ENCODE measurements around the gene N4BP3. TPM values are rescaled to one million over a fixed set of nuclear protein-coding genes. Genes with fewer than 3 reads are reported as not detected.
A peak's percentile ranks its signal among the peaks of the same experiment; 100 is the strongest.
"Not testable (repeated sequence)": the region's sequence is repeated elsewhere in the genome, so short reads cannot be mapped to it uniquely, and the experiment has no call there.

Gene N4BP3
- total and polyA plus RNA-seq, 7 donors, result 0.69 to 3.0 (median 1.4) TPM

DNA sequence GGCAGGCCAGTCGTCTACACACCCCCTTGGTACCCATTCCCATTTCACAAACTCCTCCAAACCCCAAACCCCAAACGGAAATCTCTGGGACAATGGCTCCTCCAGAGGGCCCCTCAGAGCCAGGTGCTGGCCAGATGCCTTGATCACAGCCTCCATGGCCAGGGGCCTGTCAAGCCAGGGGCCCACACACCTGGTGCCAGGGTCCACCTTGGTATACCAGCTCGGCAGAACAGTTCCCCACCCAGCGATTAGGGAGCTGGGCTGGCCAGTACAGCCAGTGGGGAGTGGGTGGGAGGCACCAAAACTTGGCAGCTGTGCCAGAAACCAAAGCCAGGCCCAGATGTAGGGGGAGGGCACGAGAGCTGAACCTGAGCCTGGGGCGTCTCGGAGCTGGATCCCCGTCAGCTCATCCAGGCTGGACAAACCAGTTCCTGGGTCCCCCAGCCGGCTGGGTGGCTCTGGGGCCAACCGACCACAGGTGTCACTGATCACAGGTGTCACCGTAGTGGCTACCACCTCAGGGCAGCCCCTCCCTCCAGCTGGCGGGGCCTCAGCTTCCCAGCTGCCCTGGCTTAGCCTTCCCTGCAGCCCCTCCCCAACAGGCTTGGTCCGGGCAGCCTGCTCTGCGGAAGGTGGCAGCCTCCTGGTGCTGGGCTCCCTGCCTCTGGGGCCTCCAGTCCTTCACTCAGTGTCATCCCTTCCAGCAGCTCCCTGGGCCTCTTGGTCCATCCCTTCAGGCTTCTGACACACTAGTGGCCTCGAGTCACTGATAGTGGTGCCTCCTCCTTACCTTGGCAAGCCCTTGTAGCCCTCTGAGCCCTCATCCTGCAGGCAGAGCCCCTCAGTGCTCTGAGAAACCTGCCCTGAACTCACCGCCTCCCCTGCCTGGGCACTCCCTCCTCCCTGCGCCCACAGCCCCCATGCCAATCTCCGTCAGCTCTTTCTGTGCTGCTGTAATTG is 10.9 kb downstream of the N4BP3 start:
- H3K27me3 ChIP-seq, result no peaks in the 10 kb centered on the region
- intact Hi-C loops (cut with DNase I), result loop anchor here (5.0 kb wide), 2 partner anchors 38 to 47 kb away; no protein-coding TSS in a partner anchor
- no peaks in the 10 kb centered on the region for H3K36me3 ChIP-seq
- no peaks in the 10 kb centered on the region for H3K9me3 ChIP-seq
- no peak for DNase-seq
- H3K4me3 ChIP-seq, result no peak overlapping the region
- no peak overlapping the region for H3K27ac ChIP-seq
- H3K4me1 ChIP-seq, result peaks cover 0 to 36% (median 30%) of the 10 kb centered on the region in 4 donors
- TF ChIP-seq POLR2AphosphoS5 (IDR thresholded peaks at IDR 0.05), result no peak
- TF ChIP-seq, protein P1, sequence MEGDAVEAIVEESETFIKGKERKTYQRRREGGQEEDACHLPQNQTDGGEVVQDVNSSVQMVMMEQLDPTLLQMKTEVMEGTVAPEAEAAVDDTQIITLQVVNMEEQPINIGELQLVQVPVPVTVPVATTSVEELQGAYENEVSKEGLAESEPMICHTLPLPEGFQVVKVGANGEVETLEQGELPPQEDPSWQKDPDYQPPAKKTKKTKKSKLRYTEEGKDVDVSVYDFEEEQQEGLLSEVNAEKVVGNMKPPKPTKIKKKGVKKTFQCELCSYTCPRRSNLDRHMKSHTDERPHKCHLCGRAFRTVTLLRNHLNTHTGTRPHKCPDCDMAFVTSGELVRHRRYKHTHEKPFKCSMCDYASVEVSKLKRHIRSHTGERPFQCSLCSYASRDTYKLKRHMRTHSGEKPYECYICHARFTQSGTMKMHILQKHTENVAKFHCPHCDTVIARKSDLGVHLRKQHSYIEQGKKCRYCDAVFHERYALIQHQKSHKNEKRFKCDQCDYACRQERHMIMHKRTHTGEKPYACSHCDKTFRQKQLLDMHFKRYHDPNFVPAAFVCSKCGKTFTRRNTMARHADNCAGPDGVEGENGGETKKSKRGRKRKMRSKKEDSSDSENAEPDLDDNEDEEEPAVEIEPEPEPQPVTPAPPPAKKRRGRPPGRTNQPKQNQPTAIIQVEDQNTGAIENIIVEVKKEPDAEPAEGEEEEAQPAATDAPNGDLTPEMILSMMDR (IDR thresholded peaks at IDR 0.05), result no peak
- TF ChIP-seq POLR2A (IDR thresholded peaks at IDR 0.05), result no peak
- no peak for TF ChIP-seq EP300 (IDR thresholded peaks at IDR 0.05)
- WGBS, 2 donors, result 38 to 73% methylated on average over 18 of the region's 18 CpGs

DNA sequence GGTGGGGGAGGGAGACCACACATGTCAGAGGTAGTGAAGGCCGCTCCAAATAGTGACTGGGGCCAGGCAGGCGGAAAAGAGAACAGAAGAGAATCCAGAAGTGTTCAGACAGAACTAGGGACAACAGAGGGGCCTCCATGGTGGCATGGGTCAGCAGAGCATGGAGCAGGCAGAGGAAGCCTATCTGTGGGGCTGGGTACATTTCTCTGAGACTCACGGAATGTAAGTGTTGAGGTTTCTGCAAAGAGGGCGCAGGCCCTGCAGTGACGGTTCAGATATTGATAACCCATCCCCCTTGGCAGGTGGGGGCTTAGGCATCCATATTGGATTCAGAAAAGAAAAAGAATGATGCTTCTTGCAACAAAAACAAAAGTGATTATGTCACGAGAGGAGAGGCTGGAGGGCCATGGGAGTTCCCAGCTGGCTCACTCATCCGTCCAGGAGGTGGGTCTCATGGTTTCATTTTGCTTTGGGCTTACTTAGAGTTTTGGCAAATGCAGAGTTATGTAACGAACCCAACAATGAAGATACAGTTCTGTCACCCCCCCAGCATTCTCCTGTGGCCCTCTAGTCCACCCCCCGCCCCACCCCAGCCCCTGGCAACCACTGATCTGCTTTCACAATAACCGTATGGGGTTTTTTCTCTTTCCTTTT is 12.0 kb downstream of the N4BP3 start:
- no peaks in the 10 kb centered on the region for H3K36me3 ChIP-seq
- H3K9me3 ChIP-seq, result no peaks in the 10 kb centered on the region
- H3K27ac ChIP-seq, result no peak overlapping the region
- TF ChIP-seq EP300 (IDR thresholded peaks at IDR 0.05) (no peak), POLR2AphosphoS5 (IDR thresholded peaks at IDR 0.05) (no peak), POLR2A (IDR thresholded peaks at IDR 0.05) (no peak)
- TF ChIP-seq, protein P1 (IDR thresholded peaks at IDR 0.05), result no peak
- intact Hi-C loops (cut with DNase I), result no loop called here
- no peak for DNase-seq
- H3K4me3 ChIP-seq, result no peak overlapping the region
- no peaks in the 10 kb centered on the region for H3K27me3 ChIP-seq
- peaks cover 0 to 43% (median 34%) of the 10 kb centered on the region in 4 donors for H3K4me1 ChIP-seq
- WGBS, 2 donors, result 87 to 88% methylated on average over 10 of the region's 10 CpGs

DNA sequence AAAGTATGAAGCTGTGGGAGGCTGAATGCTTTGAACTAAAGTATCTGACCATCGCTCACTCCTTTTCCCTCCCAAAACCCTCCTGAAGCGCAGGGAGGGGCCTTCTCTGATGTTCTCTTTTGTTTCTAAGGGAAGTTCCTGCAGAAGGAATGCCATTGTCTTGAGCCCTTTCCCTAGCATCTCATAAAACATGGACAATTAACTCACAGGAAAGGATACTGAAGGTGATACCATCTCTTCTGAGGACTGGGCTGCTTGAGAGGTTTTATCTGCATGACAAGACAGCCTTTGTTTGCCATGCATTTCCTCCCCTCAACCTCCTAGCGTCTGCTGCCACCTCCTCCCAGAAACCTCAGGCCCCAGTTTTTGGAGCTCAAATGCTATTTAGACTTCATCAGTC is 13.2 kb downstream of the N4BP3 start:
- intact Hi-C loops (cut with DNase I), result no loop called here
- WGBS, 2 donors, result 82 to 87% methylated on average over 3 of the region's 3 CpGs
- Histone ChIP-seq H3K4me1 (peaks cover 0 to 37% (median 28%) of the 10 kb centered on the region in 4 donors), H3K27me3 (no peaks in the 10 kb centered on the region), H3K27ac (no peak overlapping the region), H3K4me3 (no peak overlapping the region), H3K9me3 (no peaks in the 10 kb centered on the region), H3K36me3 (no peaks in the 10 kb centered on the region)
- DNase-seq, result no peak
- no peak for TF ChIP-seq POLR2A (IDR thresholded peaks at IDR 0.05)
- no peak for TF ChIP-seq EP300 (IDR thresholded peaks at IDR 0.05)
- TF ChIP-seq, protein P1 (IDR thresholded peaks at IDR 0.05), result no peak

DNA sequence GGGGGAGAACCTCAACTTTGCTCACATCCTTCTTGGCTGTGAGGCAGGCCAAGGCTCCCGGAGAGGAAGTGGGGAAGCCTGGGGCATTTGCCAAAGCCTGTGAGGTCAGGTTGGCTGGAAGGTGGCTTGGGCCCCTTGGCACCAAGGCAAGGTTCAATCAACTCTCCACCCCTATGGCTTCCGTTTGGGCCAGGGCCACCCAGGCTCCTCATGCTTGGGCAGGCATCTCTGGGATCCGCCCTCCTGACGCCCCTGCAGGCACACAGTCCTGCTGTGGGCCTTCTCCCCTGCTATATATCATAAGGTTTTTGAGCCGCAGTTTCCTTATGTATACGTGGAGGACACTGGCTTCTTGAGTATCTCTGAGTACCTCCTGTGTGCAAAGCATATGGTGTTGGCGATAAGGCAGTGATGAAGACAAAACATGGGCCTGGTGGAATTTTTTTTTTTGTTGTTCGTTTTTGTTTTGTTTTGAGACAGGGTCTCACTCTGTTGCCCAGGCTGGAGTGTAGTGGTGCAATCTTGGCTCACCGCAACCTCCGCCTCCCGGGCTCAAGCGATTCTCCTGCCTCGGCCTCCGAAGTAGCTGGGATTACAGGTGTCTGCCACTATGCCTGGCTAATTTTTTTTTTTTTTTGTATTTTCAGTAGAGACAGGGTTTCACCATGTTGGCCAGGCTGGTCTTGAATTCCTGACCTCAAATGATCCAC is 14.1 kb downstream of the N4BP3 start:
- H3K4me3 ChIP-seq; DNase-seq; intact Hi-C loops (cut with DNase I); H3K27me3 ChIP-seq; H3K9me3 ChIP-seq; H3K27ac ChIP-seq; H3K36me3 ChIP-seq: not testable (repeated sequence)
- WGBS, 2 donors, result 84 to 88% methylated on average over 14 of the region's 14 CpGs
- peaks cover 0 to 37% (median 27%) of the 10 kb centered on the region in 4 donors for H3K4me1 ChIP-seq

DNA sequence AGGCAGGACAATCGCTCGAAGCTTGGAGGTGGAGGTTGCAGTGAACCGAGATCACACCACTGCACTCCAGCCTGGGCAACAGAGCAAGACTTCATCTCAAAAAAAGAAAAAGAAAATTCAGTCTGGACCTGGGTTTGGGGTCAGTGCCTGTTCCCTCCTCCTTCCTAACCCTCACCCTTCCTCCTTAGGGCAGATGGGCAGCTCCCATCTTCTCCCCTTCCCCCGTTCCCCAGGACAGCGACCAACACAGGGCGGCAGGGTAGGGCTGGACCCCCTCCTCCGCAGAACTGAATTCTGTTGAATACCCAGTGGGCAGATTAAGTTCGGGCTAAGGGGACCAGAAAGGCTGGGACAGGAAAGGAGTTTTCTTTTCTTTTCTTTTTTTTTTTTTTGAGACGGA is 16.0 kb downstream of the N4BP3 start:
- intact Hi-C loops (cut with DNase I), result no loop called here
- Histone ChIP-seq H3K27ac (no peak overlapping the region), H3K27me3 (no peaks in the 10 kb centered on the region), H3K36me3 (peaks cover 0 to 9% (median 0%) of the 10 kb centered on the region in 4 donors), H3K4me1 (peaks cover 0 to 21% (median 14%) of the 10 kb centered on the region in 4 donors), H3K4me3 (no peak overlapping the region), H3K9me3 (no peaks in the 10 kb centered on the region)
- TF ChIP-seq POLR2A (IDR thresholded peaks at IDR 0.05) (no peak), EP300 (IDR thresholded peaks at IDR 0.05) (no peak), POLR2AphosphoS5 (IDR thresholded peaks at IDR 0.05) (no peak)
- TF ChIP-seq, protein P1 (IDR thresholded peaks at IDR 0.05), result no peak
- WGBS, 2 donors, result 95 to 97% methylated on average over 9 of the region's 9 CpGs
- no peak for DNase-seq

DNA sequence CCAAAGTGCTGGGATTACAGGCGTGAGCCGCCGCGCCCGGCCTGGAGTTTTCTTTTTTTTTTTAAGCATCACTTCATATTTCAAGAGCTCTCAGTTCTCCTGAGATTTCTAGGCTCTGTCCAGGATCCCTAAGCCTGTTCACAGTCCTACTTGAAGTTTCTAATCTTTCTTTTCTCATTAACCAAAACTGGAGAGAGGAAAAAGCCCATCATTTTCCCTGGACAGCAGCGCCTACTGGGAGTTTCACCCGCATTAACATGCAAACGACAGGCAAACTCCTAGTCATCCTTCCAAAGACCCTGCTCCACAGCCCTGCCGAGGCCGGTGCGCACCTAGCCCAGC is 16.9 kb downstream of the N4BP3 start:
- intact Hi-C loops (cut with DNase I), result loop anchor here (2.0 to 10.0 kb wide), 2 partner anchors 23 to 475 kb away; partner anchors contain the start of gene NHP2
- peak overlapping the region; percentile 78 to 97 (median 86) for H3K4me3 ChIP-seq
- WGBS, 2 donors, result 7 to 9% methylated on average over 11 of the region's 11 CpGs

More for the DNA sequence above, 16.9 kb downstream of the N4BP3 start:
- H3K27me3 ChIP-seq, H3K9me3 ChIP-seq, DNase-seq: not testable (repeated sequence)
- H3K4me1 ChIP-seq, result peaks cover 0 to 19% (median 14%) of the 10 kb centered on the region in 4 donors
- H3K36me3 ChIP-seq, result peaks cover 0 to 16% (median 0%) of the 10 kb centered on the region in 4 donors
- peak overlapping the region; percentile 88 to 97 (median 91) for H3K27ac ChIP-seq
